GM19240 (cell line): ENCODE results near the gene SIGLEC15.
"Not testable (repeated sequence)": the region's sequence is repeated elsewhere in the genome, so short reads cannot be mapped to it uniquely, and the experiment has no call there.

ENCODE experiments used
- DNase-seq: peaks from one replicate; pipeline ENCODE4 v3.0.0; 2011; ENCODE audit warnings: low spot score; ENCODE audit not compliant: insufficient read length

SIGLEC15 gene

DNA sequence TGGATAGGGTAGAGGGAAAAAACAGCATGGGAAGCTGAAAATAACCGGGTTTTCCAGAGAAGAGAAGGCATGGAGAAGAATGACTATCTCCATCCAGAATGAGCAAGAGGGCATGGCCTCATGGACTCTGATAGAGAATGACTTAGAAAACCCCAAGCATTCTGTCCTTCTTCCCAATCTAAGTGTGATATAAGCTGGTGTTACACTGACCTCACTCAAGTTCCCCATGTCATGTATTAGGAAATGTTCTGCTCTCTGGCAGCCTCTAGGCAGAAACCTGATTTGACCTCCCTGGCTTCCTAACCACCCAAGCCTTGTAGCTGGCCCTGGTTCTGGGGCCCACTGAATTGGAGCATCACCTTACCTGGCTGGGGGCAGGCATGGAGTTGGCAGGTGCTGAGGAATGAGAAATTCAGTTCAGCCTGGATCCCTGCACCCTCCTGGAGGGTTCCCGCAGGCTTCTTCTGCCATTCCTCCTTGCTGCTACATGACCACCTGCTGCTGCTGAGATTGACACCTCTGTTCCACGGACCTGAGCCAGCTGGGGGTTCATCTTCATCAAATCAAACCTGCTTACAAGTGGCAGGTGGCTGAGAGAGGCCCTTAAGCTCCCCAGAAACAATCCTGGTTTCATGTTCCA, 5.2 kb upstream of the SIGLEC15 start:
- no peak for DNase-seq

DNA sequence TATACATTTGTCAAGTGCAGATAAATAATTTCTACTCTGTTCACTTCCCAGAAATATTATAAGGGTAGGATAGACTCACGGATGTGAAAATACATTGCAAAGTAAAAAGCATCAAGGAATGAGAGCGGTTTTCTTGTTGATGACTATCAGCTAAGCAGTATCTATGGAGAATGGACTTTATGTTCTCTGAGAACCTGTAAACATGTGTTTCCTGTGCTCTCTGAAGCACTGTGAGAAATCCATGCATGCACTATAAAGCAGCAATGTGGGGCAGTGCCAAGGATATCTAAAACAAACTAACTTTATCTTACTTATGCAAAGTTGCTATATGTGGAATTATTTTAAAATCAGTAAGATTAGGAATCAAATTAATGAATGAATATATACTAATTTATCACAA, 4.4 kb upstream of the SIGLEC15 start:
- DNase-seq = no peak

DNA sequence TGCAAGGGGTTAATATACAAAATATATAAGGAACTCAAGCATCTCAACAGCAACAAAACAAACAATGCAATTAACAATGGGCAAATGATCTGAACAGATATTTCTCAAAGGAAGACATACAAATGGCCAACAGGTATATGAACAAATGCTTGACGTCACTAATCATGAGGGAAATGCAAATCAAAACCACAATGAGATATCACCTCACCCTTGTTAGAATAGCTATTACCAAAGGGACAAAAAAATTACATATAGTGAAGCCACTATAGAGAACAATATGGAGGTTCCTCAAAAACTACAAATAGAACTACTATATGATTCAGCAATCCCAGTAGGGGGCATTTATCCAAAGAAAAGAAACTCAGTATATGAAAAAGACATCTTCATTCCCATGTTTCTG, 3.8 kb upstream of the SIGLEC15 start:
- DNase-seq = no peak

DNA sequence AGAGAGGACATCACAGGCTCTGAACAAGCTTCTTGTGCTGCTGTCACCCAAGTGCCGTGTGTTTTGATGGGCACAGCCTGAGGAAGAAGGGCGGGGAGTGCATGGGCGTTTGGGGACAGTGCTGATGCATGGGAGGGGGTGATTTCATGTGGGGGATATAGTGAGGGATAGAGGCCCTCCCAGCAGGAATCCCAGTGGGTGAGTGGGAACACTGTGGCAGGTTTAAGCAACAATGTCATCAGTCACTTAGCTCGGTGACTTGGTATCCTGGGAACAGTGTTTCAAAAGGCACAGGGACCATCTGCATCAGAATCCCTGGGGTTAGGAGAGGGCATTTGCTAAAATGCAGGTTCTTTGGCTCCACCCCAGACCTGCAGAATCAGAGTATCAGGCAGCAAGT, 609 bp downstream of the SIGLEC15 start:
- no peak for DNase-seq

DNA sequence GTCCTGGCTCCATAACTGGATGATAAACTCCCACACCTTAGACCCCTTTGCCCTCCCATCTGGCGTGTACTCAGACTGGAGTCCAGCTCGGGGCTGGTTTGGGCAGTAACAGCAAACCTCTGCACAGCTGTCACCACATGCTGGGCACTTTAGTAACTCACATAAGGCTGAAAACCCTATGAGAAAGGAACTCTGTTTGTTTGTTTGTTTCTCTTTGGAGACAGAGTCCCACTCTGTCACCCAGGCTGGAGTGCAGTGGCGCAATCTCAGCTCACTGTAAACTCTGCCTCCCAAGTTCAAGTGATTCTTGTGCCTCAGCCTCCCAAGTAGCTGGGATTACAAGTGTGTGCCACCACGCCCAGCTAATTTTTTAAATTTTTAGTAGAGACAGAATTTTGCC, 1.2 kb downstream of the SIGLEC15 start:
- not testable (repeated sequence) for DNase-seq

DNA sequence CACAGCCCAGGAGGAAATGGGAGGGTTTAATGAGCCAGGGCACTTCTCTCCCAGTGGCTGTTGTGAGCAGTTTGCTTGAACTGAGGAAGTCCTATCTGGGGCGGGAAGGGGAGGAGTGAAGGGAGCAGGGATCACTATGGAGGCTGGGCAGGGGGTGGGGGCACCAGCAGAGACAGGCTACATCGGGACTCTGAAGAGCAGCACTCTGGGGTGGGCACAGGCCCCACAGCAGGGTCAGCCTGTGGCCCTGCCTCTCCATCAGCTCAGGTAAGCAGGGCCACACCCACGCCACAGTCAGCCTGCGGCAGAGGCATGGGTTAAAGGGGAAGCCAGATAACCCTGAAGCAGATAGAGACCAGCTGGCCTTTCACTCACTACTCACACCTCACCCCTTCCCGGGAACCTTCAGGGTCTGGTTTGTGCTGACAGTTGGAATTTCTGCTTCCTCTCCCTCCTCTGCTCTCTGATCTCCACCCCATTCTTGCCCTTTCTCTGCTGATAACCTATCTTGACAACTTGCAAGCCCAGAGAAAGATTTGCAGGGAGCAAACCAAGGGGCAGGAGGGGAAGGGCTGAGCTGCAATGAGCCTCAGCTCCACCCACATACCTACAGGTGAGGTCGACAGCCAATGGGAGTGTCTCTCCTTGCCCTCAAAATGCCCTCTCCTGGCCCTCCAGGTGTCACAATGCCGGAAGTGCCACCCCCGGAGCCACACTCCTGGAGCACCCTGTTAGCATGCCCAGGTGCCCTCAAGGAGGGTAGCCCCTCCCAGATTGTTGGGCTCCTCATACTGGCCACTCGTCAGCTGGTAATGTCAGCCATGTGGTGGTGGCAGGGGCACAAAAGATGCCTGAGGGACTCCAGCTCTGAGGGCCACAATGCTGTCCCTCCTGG, 3.7 kb downstream of the SIGLEC15 start:
- DNase-seq = no peak

DNA sequence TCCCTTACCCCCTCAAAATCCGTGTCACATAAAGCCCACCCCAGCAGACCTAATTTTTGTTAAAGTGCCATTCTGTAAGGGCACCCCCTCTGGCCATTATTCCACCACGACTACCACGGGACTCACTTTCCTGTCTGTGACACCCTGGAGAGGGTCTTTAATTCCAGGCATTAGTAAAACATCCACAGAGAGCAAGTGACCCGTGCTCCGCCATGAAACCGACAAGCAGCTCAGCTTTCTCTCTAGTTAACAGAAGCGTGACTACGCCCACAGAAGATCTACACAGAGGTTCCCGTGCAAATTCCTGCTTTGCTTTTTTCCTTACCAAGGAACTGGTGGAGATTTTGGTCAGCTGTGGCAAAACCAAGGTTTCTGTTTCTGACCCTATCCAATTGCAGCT, 4.4 kb downstream of the SIGLEC15 start:
- no peak for DNase-seq

DNA sequence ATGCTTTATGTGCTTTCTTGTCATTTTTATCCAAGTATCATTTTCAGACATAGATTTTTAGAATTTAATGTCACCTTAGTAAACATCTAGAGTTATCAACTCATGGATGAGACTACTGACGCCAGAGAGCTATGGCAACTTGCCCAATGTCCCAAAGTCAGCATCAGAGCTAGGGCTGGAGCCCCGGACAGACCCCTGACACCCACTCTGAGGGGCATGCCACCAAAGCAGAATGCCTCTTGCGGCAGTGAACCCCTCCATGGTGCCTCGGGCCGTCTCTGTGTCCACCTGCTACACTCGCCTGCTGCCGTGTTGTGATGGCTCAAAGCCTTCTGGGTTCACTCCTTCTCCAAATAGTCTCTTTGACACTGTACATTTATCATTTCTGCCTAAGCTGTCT, 5.4 kb downstream of the SIGLEC15 start:
- no peak for DNase-seq

DNA sequence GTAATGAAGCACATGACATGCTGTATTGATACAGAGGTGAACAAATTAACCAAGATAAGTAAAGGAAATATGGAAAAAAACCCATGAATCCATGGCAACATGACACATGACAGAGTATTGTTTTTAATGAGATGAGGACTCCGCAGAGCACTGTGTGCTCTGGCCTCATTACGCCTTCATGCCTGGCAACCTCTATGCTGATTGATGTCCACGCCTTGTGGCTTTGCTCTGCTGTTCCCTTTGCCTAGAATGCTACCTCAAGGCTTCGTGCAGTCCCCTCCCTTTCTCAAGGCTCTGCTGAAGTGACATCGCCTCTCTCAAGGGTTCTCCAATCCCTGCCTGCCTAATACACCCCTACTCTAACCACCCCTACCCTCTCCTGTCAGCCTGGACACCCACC, 8.4 kb downstream of the SIGLEC15 start:
- DNase-seq = no peak

DNA sequence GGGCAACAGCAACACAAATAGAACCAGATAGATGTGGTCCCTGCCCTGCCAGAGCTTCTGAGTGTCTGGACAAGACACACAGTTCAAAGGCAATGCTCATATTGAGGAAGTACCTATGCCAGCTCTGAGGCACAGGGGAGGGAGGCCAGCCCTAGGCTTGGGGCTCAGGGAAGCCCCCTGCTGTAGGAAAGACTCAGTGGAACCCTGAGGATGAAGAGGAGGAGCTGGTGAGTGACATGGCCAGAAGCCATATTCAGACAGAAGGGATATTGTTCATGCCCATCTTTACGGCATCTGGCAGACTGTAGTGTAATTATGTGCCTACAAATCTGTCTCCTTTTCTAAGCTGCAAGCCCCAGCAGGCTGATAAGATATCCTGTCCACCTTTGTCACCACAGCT, 8.8 kb downstream of the SIGLEC15 start:
- DNase-seq = no peak

DNA sequence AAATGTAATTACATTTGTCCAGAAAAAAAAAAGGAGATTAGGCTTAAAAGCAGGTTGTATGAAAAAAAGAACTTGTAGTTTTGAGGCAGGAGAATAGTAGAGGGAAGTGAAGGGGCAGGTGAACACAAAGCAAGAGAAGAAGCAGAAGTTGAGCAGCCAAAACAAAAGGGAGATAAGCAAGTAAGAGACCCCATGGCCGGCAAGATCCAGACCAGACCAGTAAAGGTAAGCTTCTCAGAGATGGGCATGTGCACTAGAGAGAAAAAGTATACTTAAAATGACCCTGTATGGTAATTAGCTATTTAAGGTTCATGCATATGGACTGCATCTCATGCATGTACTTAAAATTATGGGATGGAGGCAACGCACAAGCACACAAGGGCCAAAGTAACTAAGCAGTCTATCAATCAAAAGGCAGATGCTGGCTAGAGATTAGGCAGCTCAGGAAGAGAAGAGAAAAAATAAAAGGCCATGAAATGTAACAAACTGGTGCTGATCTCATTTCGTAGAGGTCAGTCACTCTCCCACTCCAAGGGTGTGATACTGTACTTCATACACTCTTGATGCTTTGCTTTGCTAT, 9.7 kb downstream of the SIGLEC15 start:
- no peak for DNase-seq

DNA sequence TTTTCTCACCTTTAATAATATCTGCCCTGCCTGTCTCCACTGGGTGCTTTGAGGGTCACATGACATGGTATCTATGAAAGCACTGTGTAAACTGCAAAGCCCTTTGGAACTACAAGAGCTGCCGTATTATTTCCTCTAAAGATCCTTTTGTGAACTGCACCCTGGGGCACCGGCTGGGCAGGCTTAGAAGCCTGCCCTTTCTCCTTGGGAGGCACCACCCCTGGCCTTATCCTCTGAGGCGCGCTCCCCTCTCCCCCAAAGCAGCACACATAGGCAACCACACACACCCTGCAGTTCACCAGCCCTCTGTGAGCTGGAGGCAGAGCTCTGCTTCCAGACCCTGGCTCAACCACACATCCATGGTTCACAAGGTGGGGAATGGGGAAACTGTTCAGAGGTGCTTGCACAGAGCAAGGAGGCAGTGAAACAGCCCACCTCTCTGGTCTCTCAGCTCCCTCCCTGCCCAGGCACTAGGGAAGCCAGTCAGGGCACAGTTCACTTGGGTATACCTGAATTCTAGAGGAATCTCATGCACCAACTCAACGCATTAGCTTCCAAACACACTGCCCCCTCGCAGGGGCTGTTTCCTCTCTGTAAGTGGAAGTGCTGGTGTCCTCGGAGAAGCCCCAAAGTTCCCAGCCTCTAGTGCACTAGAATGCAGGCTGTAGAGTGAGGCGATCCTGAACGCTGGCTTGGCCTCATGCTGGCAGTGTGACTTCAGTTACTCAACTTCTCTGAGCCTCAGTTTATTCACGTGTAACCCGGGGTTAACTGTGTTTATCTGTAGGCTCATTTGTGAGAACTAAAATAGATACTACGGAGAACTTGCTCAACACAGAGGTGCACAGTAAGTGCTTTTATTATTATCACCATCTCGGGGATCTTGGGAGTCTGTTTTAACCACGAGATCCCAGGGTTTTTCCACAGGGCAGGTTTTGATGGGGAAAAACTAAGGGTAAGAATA, 11.0 kb downstream of the SIGLEC15 start:
- no peak for DNase-seq

DNA sequence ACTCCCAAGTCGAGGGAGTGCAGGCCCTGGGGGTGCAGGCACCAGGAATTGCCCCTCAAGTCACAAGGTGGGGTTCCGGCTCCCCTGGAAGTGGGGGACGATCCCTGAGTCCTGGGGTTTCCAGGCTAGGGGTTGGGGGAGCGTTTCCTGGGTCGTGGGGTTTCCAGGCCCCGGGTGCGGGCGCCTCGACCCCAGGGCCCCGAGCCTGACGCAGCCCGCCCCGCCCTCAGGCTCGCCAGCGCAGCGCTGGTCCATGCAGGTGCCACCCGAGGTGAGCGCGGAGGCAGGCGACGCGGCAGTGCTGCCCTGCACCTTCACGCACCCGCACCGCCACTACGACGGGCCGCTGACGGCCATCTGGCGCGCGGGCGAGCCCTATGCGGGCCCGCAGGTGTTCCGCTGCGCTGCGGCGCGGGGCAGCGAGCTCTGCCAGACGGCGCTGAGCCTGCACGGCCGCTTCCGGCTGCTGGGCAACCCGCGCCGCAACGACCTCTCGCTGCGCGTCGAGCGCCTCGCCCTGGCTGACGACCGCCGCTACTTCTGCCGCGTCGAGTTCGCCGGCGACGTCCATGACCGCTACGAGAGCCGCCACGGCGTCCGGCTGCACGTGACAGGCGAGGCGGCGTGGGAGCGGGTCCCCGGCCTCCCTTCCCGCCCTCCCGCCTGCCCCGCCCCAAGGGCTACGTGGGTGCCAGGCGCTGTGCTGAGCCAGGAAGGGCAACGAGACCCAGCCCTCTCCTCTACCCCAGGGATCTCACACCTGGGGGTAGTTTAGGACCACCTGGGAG, 12.0 kb downstream of the SIGLEC15 start:
- DNase-seq = no peak

DNA sequence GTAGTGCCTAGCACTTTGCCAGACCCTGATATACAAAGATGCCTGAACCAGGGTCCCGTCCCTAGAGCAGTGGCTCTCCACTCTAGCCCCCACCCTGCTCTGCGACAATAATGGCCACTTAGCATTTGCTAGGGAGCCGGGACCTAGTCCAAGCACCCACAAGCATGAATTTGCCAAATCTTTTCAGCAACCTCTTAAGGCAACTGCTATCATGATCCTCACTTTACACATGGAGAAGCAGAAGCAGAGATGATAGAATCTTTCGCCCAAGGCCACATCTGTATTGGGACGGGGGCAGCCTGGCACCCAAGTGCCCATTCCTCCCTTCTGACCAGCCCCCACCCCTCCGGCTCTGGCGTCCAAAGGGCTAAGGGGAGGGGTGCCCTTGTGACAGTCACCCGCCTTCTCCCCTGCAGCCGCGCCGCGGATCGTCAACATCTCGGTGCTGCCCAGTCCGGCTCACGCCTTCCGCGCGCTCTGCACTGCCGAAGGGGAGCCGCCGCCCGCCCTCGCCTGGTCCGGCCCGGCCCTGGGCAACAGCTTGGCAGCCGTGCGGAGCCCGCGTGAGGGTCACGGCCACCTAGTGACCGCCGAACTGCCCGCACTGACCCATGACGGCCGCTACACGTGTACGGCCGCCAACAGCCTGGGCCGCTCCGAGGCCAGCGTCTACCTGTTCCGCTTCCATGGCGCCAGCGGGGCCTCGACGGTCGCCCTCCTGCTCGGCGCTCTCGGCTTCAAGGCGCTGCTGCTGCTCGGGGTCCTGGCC, 13.0 kb downstream of the SIGLEC15 start:
- DNase-seq = no peak

DNA sequence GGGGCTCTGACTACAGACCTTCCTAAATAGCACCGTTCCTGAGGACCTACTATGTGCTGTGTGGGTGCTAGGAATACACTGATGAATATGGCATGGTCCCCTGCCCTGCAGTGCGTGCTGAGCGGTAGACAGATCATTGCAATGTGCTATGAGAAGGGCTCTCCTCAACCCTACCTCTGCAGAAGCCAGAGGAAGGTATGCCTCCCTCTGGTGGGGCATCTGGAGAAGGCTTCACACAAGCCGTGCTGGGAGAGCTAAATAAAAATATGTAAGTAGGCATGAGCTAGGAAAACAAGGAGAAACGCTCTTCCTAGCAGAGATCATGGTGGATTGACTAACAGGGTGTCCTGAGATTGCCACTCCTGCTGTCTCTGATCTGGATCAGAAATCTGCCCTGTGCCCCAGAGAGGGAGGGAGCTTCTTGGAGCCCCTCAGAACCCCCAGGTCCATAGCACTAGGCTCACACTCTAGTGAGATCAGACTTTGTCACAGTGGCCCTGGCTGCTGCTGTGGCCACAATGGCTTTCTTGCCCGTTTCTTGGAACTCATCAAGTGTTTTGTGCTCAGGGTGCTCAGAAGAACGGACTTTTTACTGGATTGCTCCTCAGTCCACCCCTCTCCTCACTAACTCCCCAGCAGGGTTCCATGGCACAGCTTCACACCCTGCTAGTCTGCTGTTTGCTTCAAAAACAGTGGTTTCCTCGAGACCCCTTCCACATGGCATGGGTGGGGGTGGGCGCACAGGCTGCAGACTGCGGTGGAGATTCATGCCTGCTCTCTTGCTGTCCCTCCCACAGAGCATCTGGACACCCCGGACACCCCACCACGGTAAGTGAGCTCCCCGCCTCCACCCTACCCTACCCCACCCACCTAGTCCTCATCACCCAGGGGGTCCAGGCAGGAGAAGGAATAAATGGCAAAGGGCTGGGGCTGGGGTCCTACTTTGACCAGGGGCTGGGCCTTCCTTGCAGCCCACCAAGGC, 14.2 kb downstream of the SIGLEC15 start:
- DNase-seq = no peak

DNA sequence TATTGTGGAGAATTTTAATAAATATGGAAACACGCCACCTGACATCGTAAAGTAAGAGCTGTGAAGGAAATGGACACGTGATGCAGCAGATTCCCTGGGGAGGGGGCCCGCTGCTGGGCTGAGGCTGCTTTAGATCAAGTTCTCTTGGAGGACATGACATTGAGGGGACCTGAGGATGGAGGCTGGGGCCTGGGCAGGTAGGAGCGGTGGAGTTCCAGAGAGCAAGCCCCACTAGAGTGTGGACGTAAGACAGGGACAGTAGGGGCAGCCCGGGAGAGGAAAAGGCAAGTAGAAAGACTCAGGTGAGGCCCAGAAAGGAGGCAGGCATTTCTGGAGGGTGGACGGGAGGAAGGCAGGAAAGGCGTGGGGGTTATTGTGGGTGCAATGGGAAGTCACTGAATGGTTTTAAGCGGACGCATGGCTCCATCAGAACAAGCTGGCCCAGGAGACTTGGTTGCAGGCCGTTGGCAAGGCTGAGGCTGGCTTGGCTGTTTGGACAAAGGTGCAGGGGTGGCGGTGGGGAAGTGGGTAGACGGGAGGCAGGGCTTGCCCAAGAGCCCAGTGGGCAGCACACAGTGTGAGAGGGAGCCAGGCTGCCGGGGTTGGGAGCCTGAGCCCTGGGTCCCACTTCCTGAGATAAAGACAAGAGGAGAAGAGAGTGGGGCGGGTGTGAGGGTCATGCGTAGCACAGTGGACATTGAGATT, 15.7 kb downstream of the SIGLEC15 start:
- no peak for DNase-seq

DNA sequence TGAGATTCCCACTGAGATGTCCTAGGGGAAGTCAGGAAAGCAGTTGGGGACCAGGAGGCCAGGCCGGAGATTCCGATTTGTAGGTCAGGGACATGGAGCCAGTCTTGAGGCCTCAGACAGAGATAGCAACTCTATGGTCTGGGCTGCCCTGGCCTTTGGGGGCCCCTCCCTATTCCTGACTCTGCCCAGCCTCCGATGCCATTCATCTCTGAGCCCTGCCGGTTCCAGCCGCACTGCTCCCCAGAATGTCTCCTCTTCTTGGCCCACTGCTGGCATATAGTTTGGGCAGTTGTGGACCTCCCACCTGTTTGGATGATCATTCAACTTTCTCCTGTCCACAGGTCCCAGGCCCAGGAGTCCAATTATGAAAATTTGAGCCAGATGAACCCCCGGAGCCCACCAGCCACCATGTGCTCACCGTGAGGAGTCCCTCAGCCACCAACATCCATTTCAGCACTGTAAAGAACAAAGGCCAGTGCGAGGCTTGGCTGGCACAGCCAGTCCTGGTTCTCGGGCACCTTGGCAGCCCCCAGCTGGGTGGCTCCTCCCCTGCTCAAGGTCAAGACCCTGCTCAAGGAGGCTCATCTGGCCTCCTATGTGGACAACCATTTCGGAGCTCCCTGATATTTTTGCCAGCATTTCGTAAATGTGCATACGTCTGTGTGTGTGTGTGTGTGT, 16.4 kb downstream of the SIGLEC15 start:
- DNase-seq = no peak

DNA sequence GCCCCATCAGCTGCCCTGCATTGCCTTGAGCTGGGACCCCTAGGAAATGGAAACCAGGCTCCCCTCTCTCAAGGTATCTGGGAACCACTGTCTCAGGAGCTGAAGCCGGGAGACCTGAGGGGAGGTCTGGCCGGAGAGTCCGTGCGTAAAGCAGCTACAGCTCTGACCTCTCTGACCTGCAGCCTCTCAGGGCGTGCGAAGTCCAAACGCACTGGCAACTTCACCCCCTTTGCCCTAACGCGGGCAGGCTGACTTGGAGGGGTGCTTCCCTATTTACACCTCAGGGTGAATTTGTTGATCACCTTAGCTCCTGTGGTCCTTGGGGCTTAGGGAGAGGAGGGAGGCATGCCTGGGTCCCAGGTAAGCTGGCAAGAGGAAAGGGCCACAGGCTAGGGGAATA, 17.5 kb downstream of the SIGLEC15 start:
- no peak for DNase-seq
